ENCODE measurements around the gene DNAI1.
"Not testable (repeated sequence)": the region's sequence is repeated elsewhere in the genome, so short reads cannot be mapped to it uniquely, and the experiment has no call there.

Gene DNAI1

DNA sequence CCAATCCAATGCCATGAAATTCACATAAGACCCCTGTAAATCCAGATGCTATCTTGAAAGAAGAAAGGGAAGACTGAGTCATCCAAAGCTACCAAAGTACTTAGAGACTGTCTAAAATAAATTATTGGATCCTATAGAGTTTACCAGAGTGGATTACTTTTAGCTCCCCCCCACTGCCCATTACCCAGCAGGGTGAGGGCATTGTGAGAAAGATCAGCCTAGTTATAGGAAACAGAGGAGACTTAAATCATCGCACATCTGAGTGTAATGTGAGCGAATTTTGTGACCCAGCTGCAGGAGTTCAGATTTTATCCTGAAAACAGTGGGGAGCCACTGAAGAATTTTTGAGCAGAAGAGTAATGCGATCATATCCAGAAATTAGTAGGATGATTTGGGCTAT, 65.7 kb downstream of the DNAI1 start:
- TF ChIP-seq, protein P1, sequence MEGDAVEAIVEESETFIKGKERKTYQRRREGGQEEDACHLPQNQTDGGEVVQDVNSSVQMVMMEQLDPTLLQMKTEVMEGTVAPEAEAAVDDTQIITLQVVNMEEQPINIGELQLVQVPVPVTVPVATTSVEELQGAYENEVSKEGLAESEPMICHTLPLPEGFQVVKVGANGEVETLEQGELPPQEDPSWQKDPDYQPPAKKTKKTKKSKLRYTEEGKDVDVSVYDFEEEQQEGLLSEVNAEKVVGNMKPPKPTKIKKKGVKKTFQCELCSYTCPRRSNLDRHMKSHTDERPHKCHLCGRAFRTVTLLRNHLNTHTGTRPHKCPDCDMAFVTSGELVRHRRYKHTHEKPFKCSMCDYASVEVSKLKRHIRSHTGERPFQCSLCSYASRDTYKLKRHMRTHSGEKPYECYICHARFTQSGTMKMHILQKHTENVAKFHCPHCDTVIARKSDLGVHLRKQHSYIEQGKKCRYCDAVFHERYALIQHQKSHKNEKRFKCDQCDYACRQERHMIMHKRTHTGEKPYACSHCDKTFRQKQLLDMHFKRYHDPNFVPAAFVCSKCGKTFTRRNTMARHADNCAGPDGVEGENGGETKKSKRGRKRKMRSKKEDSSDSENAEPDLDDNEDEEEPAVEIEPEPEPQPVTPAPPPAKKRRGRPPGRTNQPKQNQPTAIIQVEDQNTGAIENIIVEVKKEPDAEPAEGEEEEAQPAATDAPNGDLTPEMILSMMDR (IDR thresholded peaks at IDR 0.05; ENCODE audit: extremely low read depth, missing control alignments): no peak
- no peak for DNase-seq (ENCODE audit: low spot score)

- TF ChIP-seq, protein P1 (IDR thresholded peaks at IDR 0.05; ENCODE audit: extremely low read depth, missing control alignments): no peak
- no peak for DNase-seq (ENCODE audit: low spot score)
These were observed 67.4 kb downstream of the DNAI1 start for GRCh38 chr9:34526026-34526425.

GRCh38 chr9:34532041-34532440, 73.4 kb downstream of the DNAI1 start:
- not testable (repeated sequence) for DNase-seq (ENCODE audit: low spot score)

DNA sequence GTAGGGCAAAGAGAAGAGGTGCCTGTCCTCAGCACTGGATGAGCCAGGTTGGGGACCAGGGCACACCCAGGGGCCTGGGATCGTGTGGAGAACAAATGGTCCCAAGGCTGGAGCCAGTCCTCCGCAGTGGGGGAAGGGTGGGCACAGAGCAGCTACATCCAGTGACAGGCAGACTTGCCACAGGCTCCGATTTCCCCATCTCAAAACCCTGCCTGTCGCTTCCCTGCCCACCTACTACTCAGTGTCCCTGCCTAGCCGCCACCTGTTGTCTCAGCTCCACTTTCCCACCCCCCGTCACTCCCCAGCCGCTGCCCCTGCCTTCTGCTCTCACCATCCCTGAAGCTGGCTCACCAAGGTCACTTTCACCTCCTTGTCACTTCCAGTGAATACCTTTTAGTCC, 78.1 kb downstream of the DNAI1 start:
- DNase-seq (ENCODE audit: low spot score): no peak
- TF ChIP-seq, protein P1 (IDR thresholded peaks at IDR 0.05; ENCODE audit: extremely low read depth, missing control alignments): no peak

DNA sequence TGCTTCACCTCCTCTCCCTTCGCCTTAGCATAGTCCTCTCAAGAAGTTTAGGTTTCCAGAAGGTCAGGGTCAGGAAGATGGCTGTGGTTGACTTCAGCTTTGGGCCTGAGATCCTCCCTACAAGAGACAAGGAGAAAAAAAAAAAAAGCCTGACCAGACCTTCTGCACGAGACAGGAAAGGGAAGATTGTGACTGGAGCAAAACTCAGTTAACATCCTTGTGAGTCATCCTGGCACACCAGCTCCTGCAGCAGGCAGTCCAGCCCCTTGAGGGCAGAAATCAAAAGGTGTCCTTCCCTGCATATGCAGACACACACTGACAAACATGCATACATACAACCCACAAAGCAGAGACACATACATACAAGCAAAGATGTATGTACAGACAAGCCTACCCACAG, 82.2 kb downstream of the DNAI1 start:
- no peak for DNase-seq (ENCODE audit: low spot score)

DNA sequence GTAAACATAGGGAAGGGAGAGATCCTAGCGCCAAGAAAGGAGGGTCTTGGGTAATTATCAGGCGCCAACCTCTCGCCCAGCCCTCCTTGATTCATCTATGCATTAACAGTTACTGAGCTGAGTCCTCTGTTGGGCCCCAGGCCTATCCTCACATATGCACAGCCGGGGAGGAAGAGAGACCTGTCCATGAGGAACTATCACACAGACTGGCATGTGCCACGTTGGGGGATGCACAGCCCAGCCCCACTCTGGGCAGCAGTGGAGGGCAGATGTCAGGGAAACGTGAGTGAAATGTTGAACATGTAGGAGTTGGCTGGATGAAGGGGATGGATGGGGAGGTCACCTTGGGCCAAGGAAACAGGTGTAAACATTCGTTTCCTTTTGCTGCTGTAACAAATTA, 82.9 kb downstream of the DNAI1 start:
- no peak for DNase-seq (ENCODE audit: low spot score)
- TF ChIP-seq, protein P1 (IDR thresholded peaks at IDR 0.05; ENCODE audit: extremely low read depth, missing control alignments): no peak

More for the DNA sequence above, 82.2 kb downstream of the DNAI1 start:
- TF ChIP-seq, protein P1 (IDR thresholded peaks at IDR 0.05; ENCODE audit: extremely low read depth, missing control alignments): no peak

- TF ChIP-seq, protein P1 (IDR thresholded peaks at IDR 0.05; ENCODE audit: extremely low read depth, missing control alignments): no peak
- DNase-seq (ENCODE audit: low spot score): no peak
These were observed 85.4 kb downstream of the DNAI1 start for GRCh38 chr9:34544035-34544434.

DNA sequence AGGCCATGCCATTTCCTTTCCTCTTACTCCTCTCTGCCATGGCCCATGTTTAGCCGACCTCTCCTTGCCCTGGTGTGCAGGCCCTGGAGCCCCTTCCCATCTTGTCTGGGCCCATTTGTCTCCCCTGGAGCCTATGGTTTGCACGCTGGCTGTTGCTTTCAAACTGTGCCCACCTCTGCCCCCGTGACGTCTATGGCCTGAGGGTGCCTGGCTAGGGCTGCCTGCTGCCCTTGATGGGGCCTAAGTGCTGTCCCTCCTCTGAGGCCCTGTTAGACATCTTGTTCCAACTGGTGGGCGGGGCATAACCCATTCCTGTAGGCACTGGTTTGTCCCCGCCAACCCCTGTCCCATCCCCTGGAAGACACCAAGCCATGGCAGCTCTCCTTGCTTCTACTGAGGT, 86.9 kb downstream of the DNAI1 start:
- DNase-seq (ENCODE audit: low spot score): no peak
- TF ChIP-seq, protein P1 (IDR thresholded peaks at IDR 0.05; ENCODE audit: extremely low read depth, missing control alignments): no peak
